NK-92 treated with Interleukin-12 subunit alpha and Interleukin-12 subunit beta, amount 100 ng/mL, for 24 hours (cell line): ENCODE measurements around the gene TRMO.

Source experiments
- DNase-seq: peaks from one replicate; lab custom pipeline; 2025; lab: John Stamatoyannopoulos, UW

The TRMO gene

DNA sequence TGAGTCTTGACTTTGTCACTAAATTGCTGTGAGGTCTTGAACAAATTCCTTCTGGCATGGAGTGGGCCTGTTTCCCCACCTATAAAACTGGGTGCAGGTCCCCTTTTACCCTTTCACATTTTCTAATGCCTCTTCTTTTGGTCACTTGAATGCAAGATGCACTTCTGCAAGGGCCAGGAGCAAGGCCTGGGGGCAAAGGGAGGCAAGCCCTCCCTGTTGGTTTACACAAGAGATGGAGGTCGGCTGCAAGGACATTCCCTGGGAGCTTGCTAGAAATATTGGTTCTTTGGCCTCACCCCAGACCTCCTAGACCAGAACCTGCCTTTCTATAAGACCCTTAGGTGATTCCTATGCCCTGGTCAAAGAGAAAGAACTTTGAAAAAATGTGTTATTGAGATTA, 63.5 kb downstream of the TRMO start:
- no peak for DNase-seq

DNA sequence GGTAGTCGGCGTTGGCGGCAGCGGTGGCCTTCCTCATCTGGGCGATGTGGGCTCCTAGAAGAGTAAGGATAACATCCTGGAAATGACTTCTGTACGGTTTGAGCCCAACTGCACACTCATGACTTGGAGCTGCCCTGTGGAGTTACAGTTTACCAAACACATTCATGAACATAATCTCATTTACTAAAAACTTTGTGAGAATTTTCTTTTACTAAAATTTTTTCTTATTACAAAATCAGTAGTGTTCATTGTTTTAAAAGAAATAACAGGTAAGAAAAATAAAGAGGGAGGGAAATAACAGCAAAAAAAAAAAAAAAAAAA, 63.9 kb downstream of the TRMO start:
- DNase-seq: no peak

DNA sequence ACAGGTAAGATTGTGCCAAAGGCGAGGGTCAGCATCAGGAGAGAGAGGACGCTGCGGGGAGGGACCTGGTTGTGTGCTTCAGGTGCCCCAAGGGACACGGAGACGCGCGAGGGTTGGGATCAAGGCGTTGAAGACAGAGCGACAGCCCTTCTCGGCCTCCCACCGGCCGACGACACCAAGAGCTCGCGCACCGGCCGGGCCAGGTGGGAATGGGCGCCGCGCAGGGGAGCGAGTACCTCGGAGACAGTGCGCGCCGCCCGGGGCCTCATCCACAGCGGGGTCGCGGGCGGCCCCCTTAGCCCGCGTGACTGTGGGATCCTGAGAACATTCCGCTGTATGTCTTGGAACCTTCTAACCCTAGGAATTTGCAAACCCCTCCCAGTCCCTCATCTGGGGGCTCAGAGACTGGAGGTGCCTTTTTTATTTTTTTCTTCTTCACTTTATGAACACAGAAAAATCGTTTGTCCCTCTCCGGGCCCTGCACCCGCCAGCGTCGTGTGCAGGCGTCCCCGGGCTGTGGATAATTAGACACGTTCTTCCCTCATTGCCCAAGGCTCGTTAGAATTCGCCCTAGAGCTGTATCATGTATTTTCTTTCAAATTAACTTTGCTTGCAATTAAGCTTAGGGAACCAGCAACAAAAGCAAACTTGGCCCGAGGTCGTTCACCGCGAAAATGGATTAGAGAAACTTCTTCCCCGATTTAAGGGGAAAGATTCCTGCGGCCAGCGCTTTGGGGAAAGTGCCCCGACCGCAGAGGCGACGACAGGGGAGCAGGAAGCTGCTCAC, 64.5 kb downstream of the TRMO start:
- DNase-seq: no peak

DNA sequence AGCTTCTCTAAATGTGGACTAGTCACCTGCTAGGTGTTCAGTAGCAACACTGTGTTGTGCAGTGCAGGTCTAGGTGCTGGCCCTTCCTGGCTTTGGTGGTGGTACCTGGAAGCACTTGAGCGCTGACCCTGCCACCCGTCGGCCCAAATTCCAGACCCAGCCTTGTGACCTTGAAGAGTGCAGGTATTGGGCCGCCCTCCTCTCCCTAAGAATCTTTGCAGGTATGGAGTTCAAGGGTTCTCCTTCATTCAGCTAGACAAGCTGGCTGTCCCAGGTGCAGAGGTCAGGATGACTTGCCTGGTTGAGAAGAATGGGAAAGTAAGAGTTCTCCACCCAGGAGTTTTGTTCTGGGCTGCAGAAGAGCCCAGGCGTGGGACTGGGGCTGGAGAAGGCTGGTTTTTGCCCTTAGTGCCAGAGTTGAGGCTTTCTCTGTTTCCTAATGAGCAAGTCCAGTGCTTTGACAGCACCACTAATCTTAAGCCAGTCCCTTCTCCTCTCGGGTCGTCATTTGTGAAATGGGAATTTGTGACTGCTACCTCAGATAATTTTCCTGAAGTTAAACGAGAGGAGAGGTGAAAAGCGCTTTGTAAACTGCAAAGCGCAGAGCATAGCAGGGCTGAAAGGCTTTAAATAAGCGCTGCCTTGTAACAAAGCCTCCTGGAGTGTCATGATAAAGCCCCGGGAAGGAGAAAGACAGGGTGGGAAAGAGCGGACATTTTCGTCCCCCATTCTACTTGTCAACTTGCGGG, 65.3 kb downstream of the TRMO start:
- DNase-seq: no peak

DNA sequence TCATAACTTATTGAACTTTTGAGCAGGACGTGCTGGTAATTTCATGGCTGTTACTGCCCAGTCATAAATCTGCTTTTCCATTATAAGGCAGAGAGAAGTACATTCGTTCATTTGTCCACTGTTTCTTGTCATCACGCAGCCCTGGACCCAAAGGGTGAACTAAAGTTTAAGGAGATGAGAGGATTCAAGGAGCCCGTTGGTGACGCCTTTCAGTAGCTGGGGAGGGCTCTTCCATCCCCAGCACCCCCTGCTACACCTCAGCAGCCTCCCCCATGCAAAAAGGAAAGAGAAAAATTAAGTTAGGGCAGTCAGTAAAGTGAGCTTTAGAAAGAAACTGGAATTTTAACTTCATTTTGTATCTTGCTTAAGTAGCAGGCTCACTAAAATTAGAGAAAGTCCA, 66.4 kb downstream of the TRMO start:
- DNase-seq: no peak

DNA sequence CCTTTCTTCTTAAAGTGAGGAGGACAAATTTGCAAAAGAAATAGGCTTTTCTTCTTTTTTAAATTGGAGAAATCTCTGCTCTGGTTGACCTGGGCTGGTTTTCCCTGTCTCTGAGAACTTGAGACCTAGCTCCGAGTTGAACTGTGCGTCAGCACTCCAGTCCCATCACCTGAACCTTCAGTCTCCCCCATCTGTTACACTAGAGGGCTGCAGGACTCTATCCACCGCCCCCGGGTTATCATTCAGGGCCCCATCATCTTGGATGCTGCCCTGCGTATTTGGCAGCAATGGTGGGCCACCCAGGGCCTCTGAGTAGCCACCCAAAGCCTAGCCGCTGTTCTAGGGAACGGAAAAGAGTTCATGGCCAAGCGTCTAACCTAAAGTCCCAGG, 66.8 kb downstream of the TRMO start:
- no peak for DNase-seq

DNA sequence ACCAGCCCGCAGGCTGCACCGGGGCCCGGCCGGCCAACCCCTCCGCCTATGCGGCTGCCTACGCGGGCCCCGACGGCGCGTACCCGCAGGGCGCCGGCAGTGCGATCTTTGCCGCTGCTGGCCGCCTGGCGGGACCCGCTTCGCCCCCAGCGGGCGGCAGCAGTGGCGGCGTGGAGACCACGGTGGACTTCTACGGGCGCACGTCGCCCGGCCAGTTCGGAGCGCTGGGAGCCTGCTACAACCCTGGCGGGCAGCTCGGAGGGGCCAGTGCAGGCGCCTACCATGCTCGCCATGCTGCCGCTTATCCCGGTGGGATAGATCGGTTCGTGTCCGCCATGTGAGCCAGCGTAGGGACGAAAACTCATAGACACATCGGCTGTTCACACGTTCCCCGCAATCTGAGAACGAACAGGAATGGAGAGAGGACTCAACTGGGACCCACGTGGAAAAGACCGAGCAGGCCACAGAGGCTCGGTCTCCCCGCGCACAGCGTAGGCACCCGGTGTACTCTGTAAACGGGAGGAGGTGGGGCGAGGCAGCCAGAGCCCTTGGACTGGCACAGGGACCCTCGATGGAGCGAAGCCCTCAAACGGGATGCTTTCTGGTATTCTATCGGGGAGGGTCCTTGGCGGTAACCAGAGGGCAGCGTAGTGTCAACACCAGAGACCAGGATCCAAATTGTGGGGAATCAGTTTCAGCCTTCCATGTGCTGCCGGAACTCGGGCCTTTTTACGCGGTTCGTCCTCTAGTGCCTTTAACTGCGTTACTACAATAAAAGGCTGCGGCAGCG, 67.4 kb downstream of the TRMO start:
- no peak for DNase-seq
